IPS-18a (cell line): ENCODE data around the gene OR8D2.
"Not testable (repeated sequence)": the region's sequence is repeated elsewhere in the genome, so short reads cannot be mapped to it uniquely, and the experiment has no call there.

Source experiments
- H3K27ac ChIP-seq: one replicate; pipeline ENCODE4 v1.5.1; 2013; ENCODE audit warnings: low read length
- H3K27me3 ChIP-seq: one replicate; pipeline ENCODE4 v1.6.1; 2013; ENCODE audit warnings: mild to moderate bottlenecking, low read length; ENCODE audit not compliant: control insufficient read depth, insufficient read depth
- H3K36me3 ChIP-seq: one replicate; pipeline ENCODE4 v1.6.1; 2013; ENCODE audit warnings: low read depth, low read length; ENCODE audit not compliant: control insufficient read depth
- H3K4me1 ChIP-seq: one replicate; pipeline ENCODE4 v1.6.1; 2013; ENCODE audit warnings: low read depth, low read length; ENCODE audit not compliant: control insufficient read depth
- H3K4me3 ChIP-seq: one replicate; pipeline ENCODE4 v1.5.1; 2013; ENCODE audit warnings: low read length
- H3K9ac ChIP-seq: one replicate; pipeline ENCODE4 v1.6.1; 2013; ENCODE audit warnings: mild to moderate bottlenecking, low read length, moderate library complexity
- H3K9me3 ChIP-seq: one replicate; pipeline ENCODE4 v1.6.1; 2013; ENCODE audit warnings: low read depth, low read length; ENCODE audit not compliant: control insufficient read depth

The OR8D2 gene

GRCh38 chr11:124278261-124278660 lies 41.7 kb downstream of the OR8D2 start:
- H3K27ac ChIP-seq, result no peak overlapping the region
- H3K36me3 ChIP-seq, result no peaks in the 10 kb centered on the region
- H3K27me3 ChIP-seq, result no peaks in the 10 kb centered on the region
- H3K9me3 ChIP-seq, result no peaks in the 10 kb centered on the region
- H3K9ac ChIP-seq, result no peak overlapping the region
- no peak overlapping the region for H3K4me3 ChIP-seq
- H3K4me1 ChIP-seq, result peaks cover 9% of the 10 kb centered on the region

GRCh38 chr11:124277804-124278203 lies 42.2 kb downstream of the OR8D2 start:
- H3K36me3 ChIP-seq, result no peaks in the 10 kb centered on the region

GRCh38 chr11:124277207-124277606 lies 42.8 kb downstream of the OR8D2 start:
- Histone ChIP-seq H3K4me3 (no peak overlapping the region), H3K9ac (no peak overlapping the region), H3K9me3 (no peaks in the 10 kb centered on the region), H3K4me1 (peaks cover 9% of the 10 kb centered on the region), H3K27ac (no peak overlapping the region), H3K27me3 (no peaks in the 10 kb centered on the region), H3K36me3 (no peaks in the 10 kb centered on the region)

More at GRCh38 chr11:124277804-124278203, 42.2 kb downstream of the OR8D2 start:
- H3K9ac ChIP-seq, result no peak overlapping the region
- H3K9me3 ChIP-seq, result no peaks in the 10 kb centered on the region
- H3K27me3 ChIP-seq, result no peaks in the 10 kb centered on the region
- H3K4me3 ChIP-seq, result no peak overlapping the region
- H3K27ac ChIP-seq, result no peak overlapping the region
- H3K4me1 ChIP-seq, result peaks cover 9% of the 10 kb centered on the region

GRCh38 chr11:124276081-124276480 lies 43.9 kb downstream of the OR8D2 start:
- Histone ChIP-seq H3K9me3 (no peaks in the 10 kb centered on the region), H3K9ac (no peak overlapping the region), H3K36me3 (no peaks in the 10 kb centered on the region), H3K27ac (no peak overlapping the region), H3K4me3 (no peak overlapping the region), H3K27me3 (no peaks in the 10 kb centered on the region), H3K4me1 (peaks cover 9% of the 10 kb centered on the region)

GRCh38 chr11:124274000-124274399 lies 46.0 kb downstream of the OR8D2 start:
- Histone ChIP-seq H3K36me3 (no peaks in the 10 kb centered on the region), H3K4me3 (no peak overlapping the region), H3K4me1 (peaks cover 9% of the 10 kb centered on the region), H3K9ac (no peak overlapping the region), H3K27me3 (no peaks in the 10 kb centered on the region), H3K9me3 (no peaks in the 10 kb centered on the region), H3K27ac (no peak overlapping the region)

GRCh38 chr11:124270886-124271285 lies 49.1 kb downstream of the OR8D2 start:
- H3K36me3 ChIP-seq, H3K4me3 ChIP-seq, H3K27me3 ChIP-seq, H3K4me1 ChIP-seq, H3K27ac ChIP-seq, H3K9ac ChIP-seq, H3K9me3 ChIP-seq: not testable (repeated sequence)
